K562 (cell line): ENCODE results near the gene ALKBH4. TPM values are rescaled to one million over a fixed set of nuclear protein-coding genes. Genes with fewer than 3 reads are reported as not detected.

Experiments used
- ATAC-seq: fragments of 200-7000 bp; cut with Tn5 transposase; 3 replicates; pipeline ENCODE4 v1.9.1; 2020; ENCODE audit warnings: moderate library complexity
- BruUV-seq: library from RNA; stranded (reverse); fragments of 400-500 nt; replicated peaks from 2 replicates; lab custom pipeline; 2021; lab: Mats Ljungman, UMichigan
- CTCF ChIA-PET: fragments of 300-600 bp; formaldehyde crosslinking; extraction: SDS; loops from one replicate; lab custom pipeline; 2021; ENCODE audit warnings: low intra/inter-chr PET ratio; lab: Yijun Ruan, JAX
- POLR2A ChIA-PET: fragments of 300-600, 350-650 bp; sonication (Branson Sonifier 250); formaldehyde crosslinking; extraction: SDS; loops from one replicate; lab custom pipeline; 2021; ENCODE audit warnings: antibody characterized with exemption, inconsistent platforms; lab: Yijun Ruan, JAX
- DNase-seq, 4 experiments: peaks; one replicate each; pipeline versions ENCODE4 v3.0.0 to v3.0.0-alpha.2; 2011 to 2018; ENCODE audit warnings: low spot score in 3 of 4, mixed read lengths in 3 of 4; ENCODE audit errors: extremely low read depth in 1 of 4
- FAIRE-seq: peaks from 2 replicates; lab custom pipeline; 2011; peaks lifted over from hg19 to GRCh38; lab: Jason Lieb, UNC
- H2AFZ ChIP-seq: 2 replicates; pipeline ENCODE4 v1.6.0; 2011; ENCODE audit warnings: low read depth, low read length, control low read depth, inconsistent platforms
- H3K27ac ChIP-seq: fragments of 200-600 bp; 3 replicates; pipeline ENCODE4 v1.8.0; 2011; ENCODE audit warnings: low read depth, mild to moderate bottlenecking, control low read depth, inconsistent platforms, low read length, moderate library complexity, mixed read lengths; ENCODE audit errors: extremely low read depth
- H3K27me3 ChIP-seq, 2 experiments: fragments of 300-600 bp in 1 of 2; 2 replicates in 1 of 2; 3 replicates in 1 of 2; pipeline versions ENCODE4 v1.6.0 to v1.8.0; 2011; ENCODE audit warnings: inconsistent platforms in 2 of 2, low read length in 2 of 2, mild to moderate bottlenecking in 1 of 2, mixed read lengths in 1 of 2, moderate library complexity in 1 of 2; ENCODE audit not compliant: control insufficient read depth in 2 of 2, insufficient read depth in 2 of 2
- H3K36me3 ChIP-seq: fragments of 300-600 bp; 3 replicates; pipeline ENCODE4 v1.8.0; 2011; ENCODE audit warnings: mild to moderate bottlenecking, low read length, inconsistent platforms; ENCODE audit not compliant: control insufficient read depth, insufficient read depth
- H3K4me1 ChIP-seq, 2 experiments: fragments of 200-600 bp in 1 of 2; replicated peaks in 1 of 2; 2 replicates in 1 of 2; 3 replicates in 1 of 2; pipeline versions ENCODE4 v1.5.1 to v1.8.0; 2011; ENCODE audit warnings: inconsistent platforms in 2 of 2, low read length in 2 of 2, mild to moderate bottlenecking in 1 of 2, mixed read lengths in 1 of 2, moderate library complexity in 1 of 2; ENCODE audit not compliant: control insufficient read depth in 2 of 2, insufficient read depth in 2 of 2
- H3K4me2 ChIP-seq: 2 replicates; pipeline ENCODE4 v1.6.1; 2011; ENCODE audit warnings: low read length, control low read depth, inconsistent platforms, mixed read lengths; ENCODE audit not compliant: insufficient read depth
- H3K4me3 ChIP-seq: fragments of 200-600 bp; sonication (generic), shearing (Covaris generic); 2 replicates; pipeline ENCODE4 v1.5.1; 2016; ENCODE audit warnings: control low read depth, inconsistent platforms
- H3K79me2 ChIP-seq: fragments of 200-600 bp; 3 replicates; pipeline ENCODE4 v1.8.0; 2011; ENCODE audit warnings: low read length, inconsistent platforms; ENCODE audit not compliant: control insufficient read depth, insufficient read depth
- H3K9ac ChIP-seq, 2 experiments: 2 replicates each; pipeline versions ENCODE4 v1.6.0 to v1.6.1; 2011; ENCODE audit warnings: low read depth in 2 of 2, low read length in 2 of 2, control low read depth in 1 of 2, inconsistent platforms in 1 of 2, mild to moderate bottlenecking in 1 of 2, mixed read lengths in 1 of 2; ENCODE audit not compliant: insufficient read depth in 1 of 2
- H3K9me1 ChIP-seq: one replicate; pipeline ENCODE4 v1.6.0; 2011; ENCODE audit warnings: inconsistent platforms, mild to moderate bottlenecking, low read length, moderate library complexity; ENCODE audit not compliant: control insufficient read depth, insufficient read depth
- H3K9me3 ChIP-seq: replicated peaks from 2 replicates; pipeline ENCODE4 v1.5.1; 2011; ENCODE audit warnings: low read depth, low read length, inconsistent platforms; ENCODE audit not compliant: control insufficient read depth, insufficient read depth
- H4K20me1 ChIP-seq: replicated peaks from 2 replicates; pipeline ENCODE4 v1.6.1; 2011; ENCODE audit warnings: low read length, inconsistent platforms, mixed read lengths; ENCODE audit not compliant: control insufficient read depth, insufficient read depth
- CBX3 ChIP-seq, 2 experiments: IDR thresholded peaks; 1 replicate in 1 of 2; 2 replicates in 1 of 2; pipeline ENCODE4 v1.6.1; 2012; ENCODE audit warnings: inconsistent platforms in 2 of 2, low read length in 2 of 2, borderline replicate concordance in 1 of 2, control low read depth in 1 of 2
- CREM ChIP-seq: IDR thresholded peaks from 2 replicates; pipeline ENCODE4 v1.6.1; 2014; ENCODE audit warnings: antibody characterized with exemption, low read depth
- TRIM28 ChIP-seq: fragments of 450-650 bp; IDR thresholded peaks from 2 replicates; pipeline ENCODE4 v1.6.1; 2017
- ZBTB8A ChIP-seq: fragments of 450-650 bp; IDR thresholded peaks from 2 replicates; pipeline ENCODE4 v1.6.1; 2018; ENCODE audit warnings: mild to moderate bottlenecking, moderate library complexity; ENCODE audit not compliant: partially characterized antibody
- ZNF121 ChIP-seq: sonication (generic); formaldehyde crosslinking; conservative IDR thresholded peaks from 2 replicates; pipeline ENCODE4 v1.8.0; 2022; ENCODE audit warnings: missing genetic modification reagents
- ZNF175 ChIP-seq: fragments of 200-800 bp; sonication (Bioruptor generic); IDR thresholded peaks from 2 replicates; pipeline ENCODE4 v1.6.1; 2016; ENCODE audit warnings: low read depth, mild to moderate bottlenecking, missing genetic modification characterization, missing compliant biosample characterization
- ZSCAN32 ChIP-seq: fragments of 450-650 bp; formaldehyde crosslinking; IDR thresholded peaks from 2 replicates; pipeline ENCODE4 v1.4.0; 2020; ENCODE audit warnings: mild to moderate bottlenecking, moderate library complexity
- WGBS: fragments of 100-300 bp; shearing (Covaris generic); methylation state at CpG from one replicate; pipeline ENCODE4 v1.1.6; 2016; ENCODE audit warnings: low coverage, mixed read lengths; ENCODE audit not compliant: insufficient coverage; ENCODE audit errors: missing lambda C conversion rate; 5-methylcytosine and 5-hydroxymethylcytosine counted together
- in situ Hi-C: fragments of 300-500 bp; cut with MboI; formaldehyde crosslinking; loops from 4 replicates; pipeline ENCODE4 v1.15.0; 2018; ENCODE audit warnings: inconsistent platforms, mixed read lengths
- intact Hi-C: fragments of 100-400 bp; cut with micrococcal nuclease; formaldehyde crosslinking; loops from 2 replicates; pipeline ENCODE4 v1.14.2; 2022
- polyA plus RNA-seq, 8 experiments: library from polyadenylated mRNA; depleted of rRNA in 4 of 8; stranded (reverse) in 5 of 8; unstranded in 3 of 8; fragments of >200 nt; fragmentation: Nextera tagmentation in 2 of 8; fragmentation: Illumina TruSeq in 1 of 8; extraction: Ambion mirVana in 2 of 8; extraction: Trizol in 1 of 8; gene quantifications; 2 replicates each; pipeline versions ENCODE4 v1.2.1 to v1.2.3, GENCODE V29; 2011 to 2014; ENCODE audit warnings: inconsistent platforms in 1 of 8, missing spikeins in 1 of 8
- total RNA-seq, 7 experiments: library from RNA; depleted of rRNA in 6 of 7; stranded (reverse); fragments of >200 nt in 6 of 7; fragmentation: Illumina TruSeq in 2 of 7; extraction: Trizol in 2 of 7; gene quantifications; 2 replicates each; pipeline versions ENCODE4 v1.2.1 to v1.2.3, GENCODE V29; 2011 to 2021; ENCODE audit warnings: low replicate concordance in 1 of 7

The ALKBH4 gene
- total and polyA plus RNA-seq, 9 of the 15 experiments (the other 6 are each of a cell fraction or from before 2014, with no cell fraction given), result 4.6 to 21.4 (median 11.8) TPM

DNA sequence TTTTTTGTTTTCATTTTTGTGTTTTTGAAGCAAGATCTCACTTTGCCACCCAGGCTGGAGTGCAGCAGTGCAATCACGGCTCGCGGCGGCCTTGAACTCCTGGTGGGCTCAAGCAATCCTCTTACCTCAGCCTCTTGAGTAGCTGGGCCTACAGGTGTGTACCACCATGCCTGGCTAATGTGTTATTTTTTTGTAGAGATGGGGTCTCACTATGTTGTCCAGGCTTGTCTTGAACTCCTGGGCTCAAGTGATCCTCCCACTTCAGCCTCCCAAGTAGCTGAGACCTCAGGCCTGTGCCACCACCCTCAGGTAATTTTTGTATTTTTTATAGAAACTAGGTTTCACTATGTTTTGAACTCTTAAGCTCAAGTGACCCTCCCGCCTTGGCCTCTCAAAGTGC, 53.7 kb downstream of the ALKBH4 start:
- intact Hi-C loops, result no loop called here

DNA sequence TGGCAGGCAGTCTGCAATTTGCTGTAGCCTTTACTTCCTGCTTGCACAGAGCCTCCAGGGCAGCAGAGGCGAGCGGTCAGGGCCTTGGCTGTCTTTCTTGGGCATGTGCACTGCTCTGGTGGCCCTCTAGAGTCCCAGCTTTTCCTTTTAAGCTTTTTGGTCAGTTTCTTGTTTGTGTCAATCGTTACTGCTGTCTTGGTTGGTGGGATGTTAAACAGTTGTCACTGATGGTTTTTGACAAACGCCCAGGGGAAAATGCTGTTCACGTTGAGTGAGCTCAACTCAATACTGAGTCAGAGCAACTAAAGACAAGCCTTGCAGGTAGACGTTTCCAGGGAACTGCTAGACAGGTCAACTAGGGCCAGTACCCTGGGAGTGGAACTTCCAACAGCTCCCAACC, 54.5 kb downstream of the ALKBH4 start:
- ChIA-PET CTCF (interaction anchor here (0.6 kb wide), 1 partner anchor 47 kb away, joined by 3 read pairs; no protein-coding TSS in a partner anchor), POLR2A (interaction anchor here (0.9 kb wide), 1 partner anchor 18 kb away, joined by 4 read pairs; no protein-coding TSS in a partner anchor)
- Histone ChIP-seq H3K9me1 (no peaks in the 10 kb centered on the region), H3K36me3 (peaks cover 94% of the 10 kb centered on the region), H3K27ac (no peak overlapping the region), H3K9me3 (0 out of 2 replicates have a peak, but pooled peaks cover 3% of the 10 kb centered on the region), H3K79me2 (peaks cover 9% of the 10 kb centered on the region; the same call in 2 of the 3 replicates), H3K4me2 (no peak overlapping the region), H4K20me1 (peaks cover 9% of the 10 kb centered on the region), H3K27me3 (no peaks in the 10 kb centered on the region), H3K9ac (no peak overlapping the region), H3K4me3 (no peak overlapping the region), H3K4me1 (no peaks in the 10 kb centered on the region; a peak in 1 of 5 replicates), H2AFZ (no peak overlapping the region)
- WGBS, result 62% methylated on average over 6 of the region's 6 CpGs
- in situ Hi-C loops (no loop called here), intact Hi-C loops (no loop called here)
- DNase-seq (no peak), FAIRE-seq (peak; percentile 19), ATAC-seq (no peak)
- TF ChIP-seq CBX3 (IDR thresholded peaks at IDR 0.05; ENCODE audit: borderline replicate concordance in 1 of 2, low read length in 2 of 2) (peak in 1 of 2 experiments; percentile 56; a peak in 1 of 3 replicates), ZBTB8A (no peak), ZNF175 (CRISPR knock-in tag) (no peak), TRIM28 (0 out of 2 replicates have a peak, but pooled peaks have one; percentile 47)
- BruUV-seq, result no TSS peak

More for the DNA sequence above, 53.7 kb downstream of the ALKBH4 start:
- Histone ChIP-seq H3K4me2 (no peak overlapping the region), H3K9me1 (no peaks in the 10 kb centered on the region), H3K79me2 (peaks cover 9% of the 10 kb centered on the region; the same call in 2 of the 3 replicates), H3K27ac (no peak overlapping the region), H3K4me1 (peaks cover 0 to 4% of the 10 kb centered on the region in 2 experiments; a peak in 3 of 5 replicates), H3K4me3 (no peak overlapping the region), H3K36me3 (peaks cover 94% of the 10 kb centered on the region), H3K9me3 (0 out of 2 replicates have a peak, but pooled peaks cover 3% of the 10 kb centered on the region), H3K27me3 (no peaks in the 10 kb centered on the region), H3K9ac (no peak overlapping the region), H4K20me1 (peaks cover 9% of the 10 kb centered on the region), H2AFZ (no peak overlapping the region)
- in situ Hi-C loops, result no loop called here
- ATAC-seq (no peak), FAIRE-seq (no peak), DNase-seq (no peak)
- POLR2A ChIA-PET, result interaction anchor here (0.6 kb wide), 2 partner anchors 52 to 158 kb away, joined by 3 read pairs; no protein-coding TSS in a partner anchor
- WGBS, result 96% methylated on average over 5 of the region's 5 CpGs
- CTCF ChIA-PET, result no interaction called here
- no peak for TF ChIP-seq CREM
- no peak for TF ChIP-seq ZSCAN32 (CRISPR knock-in tag)
- TF ChIP-seq ZNF121 (CRISPR knock-in tag), result peak; percentile 75
- no TSS peak for BruUV-seq
